Neural cell (in vitro differentiated cells): ENCODE data around the gene SIGLEC1. TPM values are rescaled to one million over a fixed set of nuclear protein-coding genes. Genes with fewer than 3 reads are reported as not detected.

Experiments used
- H2AFZ ChIP-seq: fragments of 200-600, 300-800 bp; sonication (generic), shearing (Covaris generic); 2 replicates; pipeline ENCODE4 v1.6.0; 2014; ENCODE audit warnings: low read depth, mild to moderate bottlenecking, antibody characterized with exemption, low read length, moderate library complexity
- H3F3A ChIP-seq: fragments of 200-600 bp; shearing (Covaris generic); 2 replicates; pipeline ENCODE4 v1.6.1; 2016; ENCODE audit warnings: mild to moderate bottlenecking, moderate library complexity, mixed read lengths, antibody characterized with exemption, low read length; ENCODE audit not compliant: insufficient read depth, poor library complexity, severe bottlenecking
- H3K27ac ChIP-seq: fragments of 200-600, 300-800 bp; sonication (generic), shearing (Covaris generic); 2 replicates; pipeline ENCODE4 v1.5.1; 2014; ENCODE audit warnings: mild to moderate bottlenecking, low read length, moderate library complexity
- H3K27me3 ChIP-seq: fragments of 300-800, 200-600 bp; sonication (generic), shearing (Covaris generic); 2 replicates; pipeline ENCODE4 v1.6.0; 2014; ENCODE audit warnings: mild to moderate bottlenecking, low read depth, low read length, moderate library complexity; ENCODE audit not compliant: insufficient read depth
- H3K36me3 ChIP-seq: fragments of 300-800, 200-600 bp; sonication (generic), shearing (Covaris generic); 2 replicates; pipeline ENCODE4 v1.5.1; 2014; ENCODE audit warnings: mild to moderate bottlenecking, antibody characterized with exemption, low read length, moderate library complexity; ENCODE audit not compliant: insufficient read depth
- H3K4me2 ChIP-seq: fragments of 300-800, 200-600 bp; sonication (generic), shearing (Covaris generic); 2 replicates; pipeline ENCODE4 v1.6.0; 2014; ENCODE audit warnings: mild to moderate bottlenecking, low read length
- H3K4me3 ChIP-seq: fragments of 300-800, 200-600 bp; sonication (generic), shearing (Covaris generic); 2 replicates; pipeline ENCODE4 v1.5.1; 2014; ENCODE audit warnings: mild to moderate bottlenecking, low read length, moderate library complexity
- H3K79me2 ChIP-seq: fragments of 200-600 bp; shearing (Covaris generic); replicated peaks from 2 replicates; pipeline ENCODE4 v1.6.0; 2014; ENCODE audit warnings: mild to moderate bottlenecking, low read length, moderate library complexity; ENCODE audit not compliant: insufficient read depth
- H3K9ac ChIP-seq: fragments of 300-800, 200-600 bp; sonication (generic), shearing (Covaris generic); 2 replicates; pipeline ENCODE4 v1.6.1; 2016; ENCODE audit warnings: mild to moderate bottlenecking, low read length, mixed read lengths
- H3K9me2 ChIP-seq: fragments of 200-600 bp; shearing (Covaris generic); 2 replicates; pipeline ENCODE4 v1.6.1; 2016; ENCODE audit warnings: mild to moderate bottlenecking, low read length, mixed read lengths; ENCODE audit not compliant: insufficient read depth
- H3K9me3 ChIP-seq: fragments of 200-600, 300-800 bp; sonication (generic), shearing (Covaris generic); 2 replicates; pipeline ENCODE4 v1.6.1; 2016; ENCODE audit warnings: mild to moderate bottlenecking, mixed run types, low read length, moderate library complexity, mixed read lengths
- H4K20me1 ChIP-seq: fragments of 200-600 bp; shearing (Covaris generic); 2 replicates; pipeline ENCODE4 v1.6.1; 2016; ENCODE audit warnings: mild to moderate bottlenecking, mixed run types; ENCODE audit not compliant: insufficient read depth
- CTCF ChIP-seq: fragments of 450-650 bp; IDR thresholded peaks from 2 replicates; pipeline ENCODE4 v1.5.1; 2014; ENCODE audit warnings: antibody characterized with exemption, mild to moderate bottlenecking, moderate library complexity; ENCODE audit not compliant: poor library complexity, severe bottlenecking
- EP300 ChIP-seq: fragments of 450-650 bp; conservative IDR thresholded peaks from 2 replicates; pipeline ENCODE4 v1.6.1; 2014; ENCODE audit warnings: antibody characterized with exemption, mild to moderate bottlenecking, moderate library complexity; ENCODE audit not compliant: poor library complexity, severe bottlenecking
- EZH2 ChIP-seq: fragments of 200-600, 300-800 bp; shearing (Covaris generic), sonication (generic); IDR thresholded peaks from 2 replicates; pipeline ENCODE4 v1.6.1; 2014; ENCODE audit warnings: antibody characterized with exemption, low read length, borderline replicate concordance, mild to moderate bottlenecking; ENCODE audit not compliant: insufficient read depth, poor library complexity, severe bottlenecking
- MXI1 ChIP-seq: fragments of 450-650 bp; conservative IDR thresholded peaks from 2 replicates; pipeline ENCODE4 v1.6.1; 2014; ENCODE audit warnings: antibody characterized with exemption, mild to moderate bottlenecking; ENCODE audit not compliant: poor library complexity, severe bottlenecking
- POLR2AphosphoS5 ChIP-seq: IDR thresholded peaks from 2 replicates; pipeline ENCODE4 v1.6.1; 2012
- RAD21 ChIP-seq: fragments of 450-650 bp; conservative IDR thresholded peaks from 2 replicates; pipeline ENCODE4 v1.6.1; 2014; ENCODE audit warnings: antibody characterized with exemption, mild to moderate bottlenecking, moderate library complexity
- SMC3 ChIP-seq: fragments of 450-650 bp; conservative IDR thresholded peaks from 2 replicates; pipeline ENCODE4 v1.6.1; 2014; ENCODE audit warnings: antibody characterized with exemption, mild to moderate bottlenecking, moderate library complexity; ENCODE audit not compliant: poor library complexity
- TAF1 ChIP-seq: IDR thresholded peaks from 2 replicates; pipeline ENCODE4 v1.6.1; 2012; ENCODE audit warnings: low read depth
- polyA plus RNA-seq: library from polyadenylated mRNA; depleted of rRNA; stranded (reverse); fragments of >200 nt; gene quantifications from 2 replicates; pipeline ENCODE4 v1.2.3, GENCODE V29; 2014
- TF ChIP-seq, protein P1 (sequence below): IDR thresholded peaks from 2 replicates; pipeline ENCODE4 v1.6.1; 2012; ENCODE audit warnings: borderline replicate concordance

SIGLEC1 gene
- polyA plus RNA-seq, 1 donor from 2014 or later = 0.12 TPM

GRCh38 chr20:3690413-3690812, 22.0 kb downstream of the SIGLEC1 start:
- H3K9me3 ChIP-seq = no peaks in the 10 kb centered on the region

GRCh38 chr20:3689978-3690377, 22.4 kb downstream of the SIGLEC1 start:
- H3F3A ChIP-seq = no peaks in the 10 kb centered on the region
- no peak for TF ChIP-seq EZH2
- no peak for TF ChIP-seq EP300
- TF ChIP-seq TAF1 = no peak
- no peak for TF ChIP-seq POLR2AphosphoS5
- TF ChIP-seq, protein P1, sequence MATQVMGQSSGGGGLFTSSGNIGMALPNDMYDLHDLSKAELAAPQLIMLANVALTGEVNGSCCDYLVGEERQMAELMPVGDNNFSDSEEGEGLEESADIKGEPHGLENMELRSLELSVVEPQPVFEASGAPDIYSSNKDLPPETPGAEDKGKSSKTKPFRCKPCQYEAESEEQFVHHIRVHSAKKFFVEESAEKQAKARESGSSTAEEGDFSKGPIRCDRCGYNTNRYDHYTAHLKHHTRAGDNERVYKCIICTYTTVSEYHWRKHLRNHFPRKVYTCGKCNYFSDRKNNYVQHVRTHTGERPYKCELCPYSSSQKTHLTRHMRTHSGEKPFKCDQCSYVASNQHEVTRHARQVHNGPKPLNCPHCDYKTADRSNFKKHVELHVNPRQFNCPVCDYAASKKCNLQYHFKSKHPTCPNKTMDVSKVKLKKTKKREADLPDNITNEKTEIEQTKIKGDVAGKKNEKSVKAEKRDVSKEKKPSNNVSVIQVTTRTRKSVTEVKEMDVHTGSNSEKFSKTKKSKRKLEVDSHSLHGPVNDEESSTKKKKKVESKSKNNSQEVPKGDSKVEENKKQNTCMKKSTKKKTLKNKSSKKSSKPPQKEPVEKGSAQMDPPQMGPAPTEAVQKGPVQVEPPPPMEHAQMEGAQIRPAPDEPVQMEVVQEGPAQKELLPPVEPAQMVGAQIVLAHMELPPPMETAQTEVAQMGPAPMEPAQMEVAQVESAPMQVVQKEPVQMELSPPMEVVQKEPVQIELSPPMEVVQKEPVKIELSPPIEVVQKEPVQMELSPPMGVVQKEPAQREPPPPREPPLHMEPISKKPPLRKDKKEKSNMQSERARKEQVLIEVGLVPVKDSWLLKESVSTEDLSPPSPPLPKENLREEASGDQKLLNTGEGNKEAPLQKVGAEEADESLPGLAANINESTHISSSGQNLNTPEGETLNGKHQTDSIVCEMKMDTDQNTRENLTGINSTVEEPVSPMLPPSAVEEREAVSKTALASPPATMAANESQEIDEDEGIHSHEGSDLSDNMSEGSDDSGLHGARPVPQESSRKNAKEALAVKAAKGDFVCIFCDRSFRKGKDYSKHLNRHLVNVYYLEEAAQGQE = no peak
- TF ChIP-seq SMC3 = no peak
- no peak for TF ChIP-seq RAD21
- no peak for TF ChIP-seq MXI1
- no peak for TF ChIP-seq CTCF
- H3K4me2 ChIP-seq = no peak overlapping the region
- no peaks in the 10 kb centered on the region for H3K9me3 ChIP-seq
- no peaks in the 10 kb centered on the region for H4K20me1 ChIP-seq
- no peaks in the 10 kb centered on the region for H3K9me2 ChIP-seq
- H3K27ac ChIP-seq = no peak overlapping the region
- H3K4me3 ChIP-seq = no peak overlapping the region
- no peaks in the 10 kb centered on the region for H3K27me3 ChIP-seq
- no peaks in the 10 kb centered on the region for H3K79me2 ChIP-seq
- H3K9ac ChIP-seq = no peak overlapping the region
- no peaks in the 10 kb centered on the region for H3K36me3 ChIP-seq
- H2AFZ ChIP-seq = no peak overlapping the region

More at GRCh38 chr20:3690413-3690812, 22.0 kb downstream of the SIGLEC1 start:
- H4K20me1 ChIP-seq = no peaks in the 10 kb centered on the region
- no peaks in the 10 kb centered on the region for H3F3A ChIP-seq
- H3K9ac ChIP-seq = no peak overlapping the region
- no peak overlapping the region for H3K4me3 ChIP-seq
- H3K4me2 ChIP-seq = no peak overlapping the region
- no peak for TF ChIP-seq MXI1
- H3K9me2 ChIP-seq = no peaks in the 10 kb centered on the region
- no peaks in the 10 kb centered on the region for H3K27me3 ChIP-seq
- H3K27ac ChIP-seq = no peak overlapping the region
- no peaks in the 10 kb centered on the region for H3K36me3 ChIP-seq
- H2AFZ ChIP-seq = no peak overlapping the region
- no peaks in the 10 kb centered on the region for H3K79me2 ChIP-seq

- TF ChIP-seq EP300 (no peak), POLR2AphosphoS5 (no peak), SMC3 (no peak), RAD21 (no peak), MXI1 (no peak), EZH2 (no peak), CTCF (no peak), TAF1 (no peak)
- TF ChIP-seq, protein P1 = no peak
- Histone ChIP-seq H3K9ac (no peak overlapping the region), H2AFZ (no peak overlapping the region), H3K27ac (no peak overlapping the region), H4K20me1 (no peaks in the 10 kb centered on the region), H3K27me3 (peaks cover under 1% of the 10 kb centered on the region), H3F3A (no peaks in the 10 kb centered on the region), H3K4me2 (no peak overlapping the region), H3K9me3 (no peaks in the 10 kb centered on the region), H3K36me3 (no peaks in the 10 kb centered on the region), H3K79me2 (no peaks in the 10 kb centered on the region), H3K4me3 (no peak overlapping the region), H3K9me2 (no peaks in the 10 kb centered on the region)
Observed at GRCh38 chr20:3687655-3688054, 24.7 kb downstream of the SIGLEC1 start.
